Measurements from ENCODE around the gene ADAM20.

The ADAM20 gene

GRCh38 chr14:70534904-70535303 lies at the start of gene ADAM20:
Gene ADAM20, minus strand, starts transcription at chr14:70535004. Its CDS starts 10,247 bp downstream, at chr14:70524757.
- DNase-seq (ENCODE audit: extremely low read depth, low read depth): no peak
- no peak for TF ChIP-seq CTCF (IDR thresholded peaks at IDR 0.05; ENCODE audit: low read depth, low read length)

- TF ChIP-seq CTCF (IDR thresholded peaks at IDR 0.05; ENCODE audit: low read depth, low read length): no peak
- DNase-seq (ENCODE audit: extremely low read depth, low read depth): no peak
These were observed 42.1 kb upstream of the ADAM20 start for GRCh38 chr14:70576891-70577290.

GRCh38 chr14:70573050-70573449 lies 38.2 kb upstream of the ADAM20 start:
- no peak for DNase-seq (ENCODE audit: extremely low read depth, low read depth)
- TF ChIP-seq CTCF (IDR thresholded peaks at IDR 0.05; ENCODE audit: low read depth, low read length): no peak

- no peak for TF ChIP-seq CTCF (IDR thresholded peaks at IDR 0.05; ENCODE audit: low read depth, low read length)
- DNase-seq (ENCODE audit: extremely low read depth, low read depth): no peak
These were observed 36.3 kb upstream of the ADAM20 start for GRCh38 chr14:70571139-70571538.

- TF ChIP-seq CTCF (IDR thresholded peaks at IDR 0.05; ENCODE audit: low read depth, low read length): peak; percentile 41
- DNase-seq (ENCODE audit: extremely low read depth, low read depth): no peak
These were observed 33.0 kb upstream of the ADAM20 start for GRCh38 chr14:70567791-70568190.

GRCh38 chr14:70563869-70564268 lies 29.1 kb upstream of the ADAM20 start:
- TF ChIP-seq CTCF (IDR thresholded peaks at IDR 0.05; ENCODE audit: low read depth, low read length): no peak
- no peak for DNase-seq (ENCODE audit: extremely low read depth, low read depth)

- no peak for DNase-seq (ENCODE audit: extremely low read depth, low read depth)
- no peak for TF ChIP-seq CTCF (IDR thresholded peaks at IDR 0.05; ENCODE audit: low read depth, low read length)
These were observed 28.6 kb upstream of the ADAM20 start for GRCh38 chr14:70563417-70563816.
